ENCODE data around the gene ERAP2. TPM values are rescaled to one million over a fixed set of nuclear protein-coding genes. Genes with fewer than 3 reads are reported as not detected.

The ERAP2 gene
- polyA plus RNA-seq, 1 experiment = 2.5 TPM

- no peaks in the 10 kb centered on the region for H3K9me3 ChIP-seq (ENCODE audit: control insufficient read depth, insufficient read depth, low read length)
- H3K4me3 ChIP-seq (ENCODE audit: low read depth, low read length) = peak overlapping the region; percentile 42
- peak; percentile 33 for DNase-seq (ENCODE audit: low read depth, low spot score)
- H3K27ac ChIP-seq (ENCODE audit: low read depth, low read length) = peak overlapping the region; percentile 74
- TF ChIP-seq, protein P1, sequence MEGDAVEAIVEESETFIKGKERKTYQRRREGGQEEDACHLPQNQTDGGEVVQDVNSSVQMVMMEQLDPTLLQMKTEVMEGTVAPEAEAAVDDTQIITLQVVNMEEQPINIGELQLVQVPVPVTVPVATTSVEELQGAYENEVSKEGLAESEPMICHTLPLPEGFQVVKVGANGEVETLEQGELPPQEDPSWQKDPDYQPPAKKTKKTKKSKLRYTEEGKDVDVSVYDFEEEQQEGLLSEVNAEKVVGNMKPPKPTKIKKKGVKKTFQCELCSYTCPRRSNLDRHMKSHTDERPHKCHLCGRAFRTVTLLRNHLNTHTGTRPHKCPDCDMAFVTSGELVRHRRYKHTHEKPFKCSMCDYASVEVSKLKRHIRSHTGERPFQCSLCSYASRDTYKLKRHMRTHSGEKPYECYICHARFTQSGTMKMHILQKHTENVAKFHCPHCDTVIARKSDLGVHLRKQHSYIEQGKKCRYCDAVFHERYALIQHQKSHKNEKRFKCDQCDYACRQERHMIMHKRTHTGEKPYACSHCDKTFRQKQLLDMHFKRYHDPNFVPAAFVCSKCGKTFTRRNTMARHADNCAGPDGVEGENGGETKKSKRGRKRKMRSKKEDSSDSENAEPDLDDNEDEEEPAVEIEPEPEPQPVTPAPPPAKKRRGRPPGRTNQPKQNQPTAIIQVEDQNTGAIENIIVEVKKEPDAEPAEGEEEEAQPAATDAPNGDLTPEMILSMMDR (IDR thresholded peaks at IDR 0.05; ENCODE audit: low read depth, low read length) = no peak
- ChIA-PET POLR2A (interaction anchor here (1.6 kb wide), 1 partner anchor 48 kb away, joined by 6 read pairs; the partner anchor contains the start of gene ERAP1), CTCF (interaction anchor here (1.3 to 7.0 kb wide), 2 partner anchors 14 to 306 kb away, joined by 4 to 54 read pairs; no protein-coding TSS in a partner anchor)
- no peaks in the 10 kb centered on the region for H3K27me3 ChIP-seq (ENCODE audit: control insufficient read depth, insufficient read depth, low read length)
Measured at GRCh38 chr5:96855031-96855872, 21.0 kb upstream of the ERAP2 start.

- Histone ChIP-seq H3K9me3 (ENCODE audit: control insufficient read depth, insufficient read depth, low read length) (no peaks in the 10 kb centered on the region), H3K27me3 (ENCODE audit: control insufficient read depth, insufficient read depth, low read length) (no peaks in the 10 kb centered on the region), H3K4me3 (ENCODE audit: low read depth, low read length) (no peak overlapping the region), H3K27ac (ENCODE audit: low read depth, low read length) (no peak overlapping the region)
- POLR2A ChIA-PET = interaction anchor here (1.6 kb wide), 1 partner anchor 49 kb away, joined by 6 read pairs; the partner anchor contains the start of gene ERAP1
- no peak for DNase-seq (ENCODE audit: low read depth, low spot score)
- TF ChIP-seq, protein P1 (IDR thresholded peaks at IDR 0.05; ENCODE audit: low read depth, low read length) = no peak
- CTCF ChIA-PET = interaction anchor here (0.6 to 7.0 kb wide), 3 partner anchors 10 to 80 kb away, joined by 3 to 54 read pairs (median 3); no protein-coding TSS in a partner anchor
Measured at GRCh38 chr5:96856371-96856770, 19.9 kb upstream of the ERAP2 start.

- TF ChIP-seq, protein P1 (IDR thresholded peaks at IDR 0.05; ENCODE audit: low read depth, low read length) = no peak
- POLR2A ChIA-PET = no interaction called here
- H3K27me3 ChIP-seq (ENCODE audit: control insufficient read depth, insufficient read depth, low read length) = no peaks in the 10 kb centered on the region
Measured at GRCh38 chr5:96857454-96857853, 18.8 kb upstream of the ERAP2 start.

DNA sequence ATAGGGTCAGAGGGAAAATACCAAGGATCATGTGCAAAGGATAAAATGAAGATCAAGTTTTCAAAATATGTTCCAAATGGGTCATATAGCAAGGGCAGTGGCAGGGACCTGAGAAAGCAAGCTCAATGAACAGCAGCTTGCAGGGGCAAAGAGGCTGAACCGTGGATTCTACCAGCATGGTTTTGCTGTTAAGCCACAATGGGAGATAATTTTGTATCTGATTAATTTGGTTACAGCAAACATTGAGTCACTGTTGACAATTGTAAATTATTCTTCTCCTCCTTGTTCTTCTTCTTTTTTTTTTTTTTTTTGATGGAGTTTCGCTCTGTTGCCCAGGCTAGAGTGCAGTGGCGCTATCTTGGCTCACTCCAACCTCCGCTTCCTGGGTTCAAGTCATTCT, 18.4 kb upstream of the ERAP2 start:
- ChIA-PET POLR2A (interaction anchor here (0.7 kb wide), 1 partner anchor 86 kb away, joined by 12 read pairs; no protein-coding TSS in a partner anchor), CTCF (interaction anchor here (1.2 to 7.0 kb wide), 2 partner anchors 8 to 11 kb away, joined by 3 to 54 read pairs; no protein-coding TSS in a partner anchor)
- no peak overlapping the region for H3K4me3 ChIP-seq (ENCODE audit: low read depth, low read length)

More at GRCh38 chr5:96857454-96857853, 18.8 kb upstream of the ERAP2 start:
- Histone ChIP-seq H3K27ac (ENCODE audit: low read depth, low read length) (no peak overlapping the region), H3K4me3 (ENCODE audit: low read depth, low read length) (no peak overlapping the region), H3K9me3 (ENCODE audit: control insufficient read depth, insufficient read depth, low read length) (no peaks in the 10 kb centered on the region)
- CTCF ChIA-PET = interaction anchor here (1.2 to 7.0 kb wide), 2 partner anchors 9 to 12 kb away, joined by 3 to 54 read pairs; no protein-coding TSS in a partner anchor
- no peak for DNase-seq (ENCODE audit: low read depth, low spot score)

More for the DNA sequence above, 18.4 kb upstream of the ERAP2 start:
- H3K27me3 ChIP-seq (ENCODE audit: control insufficient read depth, insufficient read depth, low read length) = no peaks in the 10 kb centered on the region
- TF ChIP-seq, protein P1 (IDR thresholded peaks at IDR 0.05; ENCODE audit: low read depth, low read length) = no peak
- no peaks in the 10 kb centered on the region for H3K9me3 ChIP-seq (ENCODE audit: control insufficient read depth, insufficient read depth, low read length)
- no peak overlapping the region for H3K27ac ChIP-seq (ENCODE audit: low read depth, low read length)
- no peak for DNase-seq (ENCODE audit: low read depth, low spot score)

All from AG04450 (cell line).